Small intestine (tissue), 7 donors: Measurements from ENCODE around the gene CCDC50. TPM values are rescaled to one million over a fixed set of nuclear protein-coding genes. Genes with fewer than 3 reads are reported as not detected.

ENCODE experiments used
- DNase-seq, 2 donors: peaks; one replicate each; pipeline versions ENCODE4 v3.0.0 to v3.0.0-alpha.2; 2013
- FAIRE-seq: peaks from 2 replicates; lab custom pipeline; 2012; peaks lifted over from hg19 to GRCh38; lab: Jason Lieb, UNC
- H3K27ac ChIP-seq, 3 donors: one replicate each; pipeline ENCODE4 v1.5.1; 2013; ENCODE audit warnings: low read length in 2 of 3, mild to moderate bottlenecking in 2 of 3, control low read depth in 1 of 3, inconsistent platforms in 1 of 3, low read depth in 1 of 3, moderate library complexity in 1 of 3
- H3K27me3 ChIP-seq, 3 donors: one replicate each; pipeline ENCODE4 v1.6.1; 2013; ENCODE audit warnings: low read length in 3 of 3, inconsistent platforms in 1 of 3; ENCODE audit not compliant: control insufficient read depth in 3 of 3, insufficient read depth in 3 of 3
- H3K36me3 ChIP-seq, 3 donors: one replicate each; pipeline ENCODE4 v1.6.1; 2013; ENCODE audit warnings: low read length in 3 of 3, inconsistent platforms in 1 of 3, low read depth in 1 of 3, mild to moderate bottlenecking in 1 of 3, moderate library complexity in 1 of 3; ENCODE audit not compliant: control insufficient read depth in 3 of 3, insufficient read depth in 2 of 3
- H3K4me1 ChIP-seq, 3 donors: one replicate each; pipeline ENCODE4 v1.6.1; 2013; ENCODE audit warnings: low read length in 2 of 3, inconsistent platforms in 1 of 3, low read depth in 1 of 3, mild to moderate bottlenecking in 1 of 3, moderate library complexity in 1 of 3; ENCODE audit not compliant: control insufficient read depth in 3 of 3, insufficient read depth in 2 of 3
- H3K4me3 ChIP-seq, 3 donors: one replicate each; pipeline ENCODE4 v1.5.1; 2013; ENCODE audit warnings: low read length in 3 of 3, control low read depth in 1 of 3, inconsistent platforms in 1 of 3, low read depth in 1 of 3, mild to moderate bottlenecking in 1 of 3, moderate library complexity in 1 of 3
- H3K9me3 ChIP-seq, 2 donors: one replicate each; pipeline ENCODE4 v1.6.1; 2013; ENCODE audit warnings: low read depth in 1 of 2, low read length in 1 of 2; ENCODE audit not compliant: control insufficient read depth in 2 of 2, insufficient read depth in 1 of 2
- WGBS, 3 donors: extraction: QIAGEN DNeasy Blood & Tissue Kit; methylation state at CpG; one replicate each; pipeline ENCODE4 v1.1.7; 2013; 5-methylcytosine and 5-hydroxymethylcytosine counted together
- polyA plus RNA-seq, 4 donors: library from polyadenylated mRNA; stranded (reverse) in 3 of 4; unstranded in 1 of 4; fragments of 200-250 nt in 3 of 4; fragments of 120-200 nt in 1 of 4; gene quantifications; one replicate each; pipeline versions ENCODE4 v1.2.1 to v1.2.3, GENCODE V29; 2013
- donor health status: healthy with polysubstance abuse.
- donor health status: control.
- donor health status: control.
- donor health status: Bipolar disorder and iron deficiency.
- donor health status: healthy.

The CCDC50 gene
- polyA plus RNA-seq, 4 donors: 18.6 to 71.5 (median 26.6) TPM

GRCh38 chr3:191369616-191370010, 40.4 kb downstream of the CCDC50 start:
- no peaks in the 10 kb centered on the region for H3K27me3 ChIP-seq
- H3K36me3 ChIP-seq: peaks cover 0 to 14% (median 3%) of the 10 kb centered on the region in 3 donors
- DNase-seq: no peak
- FAIRE-seq: no peak
- no peak overlapping the region for H3K4me3 ChIP-seq
- 79 to 90% (median 88%) methylated on average over 2 of the region's 2 CpGs for WGBS, 3 donors
- no peaks in the 10 kb centered on the region for H3K9me3 ChIP-seq
- no peaks in the 10 kb centered on the region for H3K4me1 ChIP-seq
- H3K27ac ChIP-seq: no peak overlapping the region

- Histone ChIP-seq H3K4me1 (no peaks in the 10 kb centered on the region), H3K4me3 (no peak overlapping the region), H3K27ac (no peak overlapping the region), H3K27me3 (no peaks in the 10 kb centered on the region), H3K36me3 (peaks cover 0 to 11% (median 9%) of the 10 kb centered on the region in 3 donors), H3K9me3 (no peaks in the 10 kb centered on the region)
- no peak for FAIRE-seq
- no peak for DNase-seq
- 82 to 92% (median 90%) methylated on average over 2 of the region's 2 CpGs for WGBS, 3 donors
Measured at GRCh38 chr3:191372122-191372521, 42.9 kb downstream of the CCDC50 start.

GRCh38 chr3:191373327-191373726, 44.1 kb downstream of the CCDC50 start:
- H3K27me3 ChIP-seq: no peaks in the 10 kb centered on the region
- H3K27ac ChIP-seq: no peak overlapping the region
- no peaks in the 10 kb centered on the region for H3K9me3 ChIP-seq
- H3K36me3 ChIP-seq: peaks cover 0 to 11% (median 9%) of the 10 kb centered on the region in 3 donors
- DNase-seq: no peak
- FAIRE-seq: no peak
- WGBS, 3 donors: 79 to 91% (median 82%) methylated on average over 4 of the region's 4 CpGs
- H3K4me3 ChIP-seq: no peak overlapping the region
- no peaks in the 10 kb centered on the region for H3K4me1 ChIP-seq

GRCh38 chr3:191376516-191377141, 47.4 kb downstream of the CCDC50 start:
- no peaks in the 10 kb centered on the region for H3K27me3 ChIP-seq
- DNase-seq (no peak), FAIRE-seq (no peak)
- no peak overlapping the region for H3K4me3 ChIP-seq
- H3K36me3 ChIP-seq: peaks cover 3 to 6% (median 6%) of the 10 kb centered on the region in 3 donors
- no peaks in the 10 kb centered on the region for H3K4me1 ChIP-seq
- H3K9me3 ChIP-seq: no peaks in the 10 kb centered on the region
- no peak overlapping the region for H3K27ac ChIP-seq
- WGBS, 3 donors: 66 to 86% (median 84%) methylated on average over 7 of the region's 7 CpGs

DNA sequence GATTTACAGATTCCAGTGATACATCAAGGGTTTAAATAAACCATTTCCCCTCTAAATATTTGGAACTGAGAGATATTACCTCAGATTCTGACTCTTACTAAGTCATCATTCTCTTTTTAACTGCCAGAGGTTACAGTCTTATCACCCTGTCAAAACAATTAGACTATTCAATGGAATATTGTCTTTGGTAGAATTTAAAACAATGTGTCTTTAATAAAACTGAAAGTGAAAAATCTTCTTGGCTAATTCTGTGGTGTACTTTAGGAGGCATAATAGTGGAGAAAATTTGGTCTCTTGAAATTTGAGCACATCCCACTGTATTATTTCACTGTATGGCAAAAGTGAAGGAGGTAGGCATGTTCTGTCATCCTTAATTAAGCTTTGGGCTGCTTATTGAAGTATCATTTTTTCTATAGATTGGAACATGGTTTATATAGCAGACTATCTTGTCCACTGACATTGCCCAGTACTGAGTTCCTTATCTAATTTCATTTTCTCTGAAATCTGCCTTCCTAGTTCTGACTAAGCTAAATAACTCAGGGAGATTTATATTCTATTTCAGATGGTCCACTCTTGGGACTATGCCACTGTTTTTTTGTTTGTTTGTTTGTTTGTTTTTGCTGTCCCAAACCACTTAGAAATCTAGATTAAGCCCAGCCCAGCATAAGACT, 49.1 kb downstream of the CCDC50 start:
- no peaks in the 10 kb centered on the region for H3K4me1 ChIP-seq

DNA sequence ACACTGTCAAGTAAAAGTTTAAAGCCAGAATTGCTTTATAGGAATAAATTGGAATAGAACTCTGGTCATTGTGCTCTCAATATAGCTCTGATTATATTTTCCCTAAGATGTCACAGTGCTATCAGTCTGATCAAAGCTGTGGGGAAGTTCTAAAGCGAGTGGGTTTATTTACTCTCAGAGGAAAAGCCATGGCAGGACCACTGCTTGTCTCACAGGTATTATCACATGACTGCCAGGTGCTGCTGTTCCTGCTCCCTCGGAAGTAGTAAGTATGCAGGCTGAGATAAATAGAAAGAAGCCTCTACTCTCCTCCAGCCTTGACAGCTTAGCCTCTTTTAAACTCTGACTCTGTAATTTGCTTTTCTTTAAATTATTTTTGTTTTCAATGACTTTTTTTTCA, 50.3 kb downstream of the CCDC50 start:
- Histone ChIP-seq H3K4me1 (no peaks in the 10 kb centered on the region), H3K27me3 (no peaks in the 10 kb centered on the region), H3K36me3 (peaks cover 4 to 17% (median 6%) of the 10 kb centered on the region in 3 donors), H3K9me3 (no peaks in the 10 kb centered on the region), H3K4me3 (no peak overlapping the region), H3K27ac (no peak overlapping the region)
- 65 to 84% (median 79%) methylated on average over 2 of the region's 2 CpGs for WGBS, 3 donors
- DNase-seq (peak in 1 of 2 donors; percentile 8), FAIRE-seq (no peak)

More for the DNA sequence above, 49.1 kb downstream of the CCDC50 start:
- Histone ChIP-seq H3K4me3 (no peak overlapping the region), H3K27me3 (no peaks in the 10 kb centered on the region), H3K36me3 (peaks cover 4 to 17% (median 6%) of the 10 kb centered on the region in 3 donors), H3K9me3 (no peaks in the 10 kb centered on the region), H3K27ac (no peak overlapping the region)
- DNase-seq: no peak
- FAIRE-seq: no peak

DNA sequence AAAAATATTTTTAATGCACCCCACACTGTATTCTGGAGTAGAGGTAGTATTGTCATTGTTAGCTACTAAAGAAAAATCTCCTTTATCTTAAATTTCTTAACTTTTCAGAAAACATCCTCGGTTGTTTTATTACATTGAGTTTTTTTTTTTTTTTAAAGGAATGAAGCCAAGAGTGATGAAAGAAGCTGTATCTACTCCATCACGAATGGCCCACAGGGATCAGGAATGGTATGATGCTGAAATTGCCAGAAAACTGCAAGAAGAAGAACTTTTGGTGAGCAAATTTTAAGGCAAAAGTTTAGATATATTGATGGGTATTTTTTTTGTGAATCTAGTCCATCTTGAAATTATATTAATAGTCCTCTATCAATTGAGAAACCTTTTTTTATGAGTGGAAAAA, 50.8 kb downstream of the CCDC50 start:
- no peak for DNase-seq
- no peaks in the 10 kb centered on the region for H3K4me1 ChIP-seq
- H3K9me3 ChIP-seq: no peaks in the 10 kb centered on the region
- peaks cover 4 to 17% (median 5%) of the 10 kb centered on the region in 3 donors for H3K36me3 ChIP-seq
- H3K27me3 ChIP-seq: no peaks in the 10 kb centered on the region
- FAIRE-seq: no peak
- H3K4me3 ChIP-seq: no peak overlapping the region
- no peak overlapping the region for H3K27ac ChIP-seq
- WGBS, 3 donors: 72 to 89% (median 83%) methylated on average over 2 of the region's 2 CpGs

DNA sequence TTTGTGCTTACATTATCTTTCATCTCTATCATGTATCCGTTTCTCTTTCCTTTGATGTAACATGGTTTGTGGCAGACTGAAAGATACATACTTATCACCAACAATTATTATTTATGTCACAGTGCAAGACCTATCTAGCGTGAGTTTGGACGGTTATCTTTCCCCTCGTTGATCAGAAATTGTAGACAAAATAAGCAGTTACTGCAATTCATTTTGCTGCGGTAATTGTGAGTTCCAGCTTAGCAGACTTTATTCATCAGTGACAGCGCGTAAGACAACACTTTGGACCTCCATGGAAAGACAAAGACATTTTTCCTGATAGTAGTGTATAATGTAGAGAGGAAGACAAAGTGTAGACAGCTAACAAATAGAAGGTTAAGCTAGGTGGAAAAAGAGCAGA, 52.1 kb downstream of the CCDC50 start:
- no peak for FAIRE-seq

More for the DNA sequence above, 52.1 kb downstream of the CCDC50 start:
- DNase-seq: no peak
- Histone ChIP-seq H3K36me3 (peaks cover 1 to 17% (median 4%) of the 10 kb centered on the region in 3 donors), H3K4me3 (no peak overlapping the region), H3K27ac (no peak overlapping the region), H3K9me3 (no peaks in the 10 kb centered on the region), H3K4me1 (no peaks in the 10 kb centered on the region), H3K27me3 (no peaks in the 10 kb centered on the region)
- 91 to 93% (median 92%) methylated on average over 7 of the region's 7 CpGs for WGBS, 3 donors
